Activated naive CD4-positive, alpha-beta T cell treated with anti-CD3 and anti-CD28 coated beads, Interleukin-2, amount 50 U/mL, for 24 hours (primary cell): ENCODE measurements around the gene MRC1.

Experiments
- H3K27ac Mint-ChIP-seq: one replicate; pipeline ENCODE4 v1.8.0; 2021; ENCODE audit warnings: mild to moderate bottlenecking, mixed read lengths
- H3K27me3 Mint-ChIP-seq: one replicate; pipeline ENCODE4 v1.8.0; 2021; ENCODE audit warnings: mixed read lengths
- H3K36me3 Mint-ChIP-seq: one replicate; pipeline ENCODE4 v1.8.0; 2021; ENCODE audit warnings: mixed read lengths
- H3K4me1 Mint-ChIP-seq: one replicate; pipeline ENCODE4 v1.8.0; 2021; ENCODE audit warnings: mixed read lengths
- H3K4me3 Mint-ChIP-seq: one replicate; pipeline ENCODE4 v1.8.0; 2021; ENCODE audit warnings: mild to moderate bottlenecking, mixed read lengths
- H3K9me3 Mint-ChIP-seq: one replicate; pipeline ENCODE4 v1.8.0; 2021; ENCODE audit warnings: mixed read lengths

MRC1 gene

GRCh38 chr10:17808971-17809841 is at the start of gene MRC1:
Gene MRC1 (plus strand): TSS chr10:17809348. CDS start chr10:17809466, 118 bp downstream.
- Mint-ChIP-seq H3K4me1 (no peaks in the 10 kb centered on the region), H3K9me3 (no peaks in the 10 kb centered on the region), H3K4me3 (no peak within 1 kb of the TSS), H3K27ac (no peak within 1 kb of the TSS), H3K27me3 (peaks cover 26% of the 10 kb centered on the region), H3K36me3 (no peaks in the 10 kb centered on the region)

GRCh38 chr10:17764142-17764541 is 45.0 kb upstream of the MRC1 start:
- no peaks in the 10 kb centered on the region for H3K36me3 Mint-ChIP-seq
- no peaks in the 10 kb centered on the region for H3K9me3 Mint-ChIP-seq
- H3K4me3 Mint-ChIP-seq: no peak overlapping the region
- peaks cover 7% of the 10 kb centered on the region for H3K27me3 Mint-ChIP-seq
- no peaks in the 10 kb centered on the region for H3K4me1 Mint-ChIP-seq
- no peak overlapping the region for H3K27ac Mint-ChIP-seq

- Mint-ChIP-seq H3K36me3 (no peaks in the 10 kb centered on the region), H3K4me1 (no peaks in the 10 kb centered on the region), H3K27ac (no peak overlapping the region), H3K4me3 (no peak overlapping the region), H3K27me3 (peaks cover 8% of the 10 kb centered on the region), H3K9me3 (no peaks in the 10 kb centered on the region)
Measured at GRCh38 chr10:17765602-17766001, 43.5 kb upstream of the MRC1 start.

GRCh38 chr10:17766731-17767130 is 42.4 kb upstream of the MRC1 start:
- Mint-ChIP-seq H3K4me1 (no peaks in the 10 kb centered on the region), H3K27me3 (peaks cover 12% of the 10 kb centered on the region), H3K36me3 (no peaks in the 10 kb centered on the region), H3K9me3 (no peaks in the 10 kb centered on the region), H3K4me3 (no peak overlapping the region), H3K27ac (no peak overlapping the region)

GRCh38 chr10:17768496-17768895 is 40.7 kb upstream of the MRC1 start:
- Mint-ChIP-seq H3K27ac (no peak overlapping the region), H3K27me3 (peaks cover 13% of the 10 kb centered on the region), H3K36me3 (no peaks in the 10 kb centered on the region), H3K4me1 (no peaks in the 10 kb centered on the region), H3K9me3 (no peaks in the 10 kb centered on the region), H3K4me3 (no peak overlapping the region)

GRCh38 chr10:17768957-17769356 is 40.2 kb upstream of the MRC1 start:
- H3K4me3 Mint-ChIP-seq: no peak overlapping the region
- no peaks in the 10 kb centered on the region for H3K4me1 Mint-ChIP-seq
- peaks cover 15% of the 10 kb centered on the region for H3K27me3 Mint-ChIP-seq
- H3K36me3 Mint-ChIP-seq: no peaks in the 10 kb centered on the region
- no peak overlapping the region for H3K27ac Mint-ChIP-seq
- H3K9me3 Mint-ChIP-seq: no peaks in the 10 kb centered on the region

- no peaks in the 10 kb centered on the region for H3K9me3 Mint-ChIP-seq
- H3K27me3 Mint-ChIP-seq: peaks cover 12% of the 10 kb centered on the region
- H3K4me3 Mint-ChIP-seq: no peak overlapping the region
- H3K36me3 Mint-ChIP-seq: no peaks in the 10 kb centered on the region
- H3K4me1 Mint-ChIP-seq: no peaks in the 10 kb centered on the region
- no peak overlapping the region for H3K27ac Mint-ChIP-seq
Measured at GRCh38 chr10:17771017-17771416, 38.1 kb upstream of the MRC1 start.

- Mint-ChIP-seq H3K27me3 (no peaks in the 10 kb centered on the region), H3K4me1 (no peaks in the 10 kb centered on the region), H3K9me3 (no peaks in the 10 kb centered on the region), H3K4me3 (no peak overlapping the region), H3K27ac (no peak overlapping the region), H3K36me3 (no peaks in the 10 kb centered on the region)
Measured at GRCh38 chr10:17779784-17780183, 29.4 kb upstream of the MRC1 start.

GRCh38 chr10:17780727-17781126 is 28.4 kb upstream of the MRC1 start:
- Mint-ChIP-seq H3K4me3 (no peak overlapping the region), H3K9me3 (no peaks in the 10 kb centered on the region), H3K4me1 (no peaks in the 10 kb centered on the region), H3K27ac (no peak overlapping the region), H3K27me3 (no peaks in the 10 kb centered on the region), H3K36me3 (no peaks in the 10 kb centered on the region)

- Mint-ChIP-seq H3K27ac (no peak overlapping the region), H3K27me3 (no peaks in the 10 kb centered on the region), H3K4me1 (no peaks in the 10 kb centered on the region), H3K36me3 (no peaks in the 10 kb centered on the region), H3K4me3 (no peak overlapping the region), H3K9me3 (no peaks in the 10 kb centered on the region)
Measured at GRCh38 chr10:17781856-17782255, 27.3 kb upstream of the MRC1 start.

- no peak overlapping the region for H3K4me3 Mint-ChIP-seq
- H3K27ac Mint-ChIP-seq: no peak overlapping the region
- no peaks in the 10 kb centered on the region for H3K27me3 Mint-ChIP-seq
- H3K4me1 Mint-ChIP-seq: no peaks in the 10 kb centered on the region
- H3K9me3 Mint-ChIP-seq: no peaks in the 10 kb centered on the region
- H3K36me3 Mint-ChIP-seq: no peaks in the 10 kb centered on the region
Measured at GRCh38 chr10:17782921-17783665, 26.1 kb upstream of the MRC1 start.

- no peaks in the 10 kb centered on the region for H3K4me1 Mint-ChIP-seq
- no peak overlapping the region for H3K4me3 Mint-ChIP-seq
- no peaks in the 10 kb centered on the region for H3K36me3 Mint-ChIP-seq
- no peak overlapping the region for H3K27ac Mint-ChIP-seq
- H3K27me3 Mint-ChIP-seq: no peaks in the 10 kb centered on the region
- H3K9me3 Mint-ChIP-seq: no peaks in the 10 kb centered on the region
Measured at GRCh38 chr10:17783751-17784150, 25.4 kb upstream of the MRC1 start.

- H3K4me3 Mint-ChIP-seq: no peak overlapping the region
- no peaks in the 10 kb centered on the region for H3K36me3 Mint-ChIP-seq
- H3K9me3 Mint-ChIP-seq: no peaks in the 10 kb centered on the region
- H3K27me3 Mint-ChIP-seq: no peaks in the 10 kb centered on the region
- H3K4me1 Mint-ChIP-seq: no peaks in the 10 kb centered on the region
- no peak overlapping the region for H3K27ac Mint-ChIP-seq
Measured at GRCh38 chr10:17784688-17785087, 24.5 kb upstream of the MRC1 start.

GRCh38 chr10:17785276-17785930 is 23.7 kb upstream of the MRC1 start:
- no peaks in the 10 kb centered on the region for H3K4me1 Mint-ChIP-seq
- no peaks in the 10 kb centered on the region for H3K9me3 Mint-ChIP-seq
- H3K36me3 Mint-ChIP-seq: no peaks in the 10 kb centered on the region
- no peak overlapping the region for H3K4me3 Mint-ChIP-seq
- no peak overlapping the region for H3K27ac Mint-ChIP-seq
- no peaks in the 10 kb centered on the region for H3K27me3 Mint-ChIP-seq

GRCh38 chr10:17787087-17787961 is 21.8 kb upstream of the MRC1 start:
- no peak overlapping the region for H3K4me3 Mint-ChIP-seq

More at GRCh38 chr10:17787087-17787961, 21.8 kb upstream of the MRC1 start:
- Mint-ChIP-seq H3K36me3 (no peaks in the 10 kb centered on the region), H3K27ac (no peak overlapping the region), H3K4me1 (no peaks in the 10 kb centered on the region), H3K9me3 (no peaks in the 10 kb centered on the region), H3K27me3 (no peaks in the 10 kb centered on the region)
